ENCODE measurements around the gene CCDC169. TPM values are rescaled to one million over a fixed set of nuclear protein-coding genes. Genes with fewer than 3 reads are reported as not detected.

Gene CCDC169
- total RNA-seq, 6 donors from 2014 or later = 0.20 to 0.74 (median 0.26) TPM; not detected in 3

DNA sequence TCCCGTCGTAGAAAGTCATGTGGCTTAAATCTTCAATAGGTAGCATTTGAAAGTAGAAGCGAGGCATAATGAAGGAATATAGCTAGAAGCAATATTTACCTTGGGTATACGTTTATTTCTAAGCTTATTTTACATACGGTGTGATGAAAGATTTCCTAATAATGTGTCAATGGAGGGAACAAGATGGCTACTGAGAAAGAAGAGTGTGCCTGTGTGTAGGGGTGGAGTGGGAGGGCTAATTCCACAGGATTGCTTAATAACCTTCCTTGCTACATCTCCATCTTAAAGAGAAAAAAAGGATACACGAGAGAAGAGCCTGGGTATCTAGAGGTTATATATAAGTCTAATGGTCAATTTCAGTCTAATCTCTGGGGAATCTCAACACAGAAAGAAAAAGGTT lies 46.6 kb upstream of the CCDC169 start:
- 60 to 67% methylated on average over 6 of the region's 6 CpGs for whole genome bisulfite sequencing, 2 donors
- peak overlapping the region in 1 of 4 donors; percentile 98 for H3K27ac ChIP-seq
- H3K4me1 ChIP-seq = peaks cover 11 to 36% (median 23%) of the 10 kb centered on the region in 4 donors

DNA sequence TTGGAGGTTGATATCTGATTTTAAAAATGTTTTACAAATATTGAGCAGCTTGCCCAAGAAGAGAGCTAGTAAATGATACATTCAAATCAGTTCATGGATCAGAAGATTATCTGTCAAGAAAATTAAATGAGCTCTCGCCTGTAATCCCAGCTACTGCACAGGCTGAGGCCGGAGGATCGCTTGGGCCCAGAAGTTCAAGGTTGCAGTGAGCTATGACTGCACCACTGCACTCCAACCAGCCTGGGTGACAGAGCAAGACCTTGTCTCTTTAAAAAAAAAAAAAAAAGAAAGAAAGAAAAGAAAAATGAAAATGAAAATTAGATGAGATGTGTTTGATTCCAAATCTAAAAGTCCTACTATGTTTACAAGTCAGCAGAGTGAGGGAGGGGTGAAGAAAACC lies 46.2 kb upstream of the CCDC169 start:
- no peak for TF ChIP-seq POLR2AphosphoS5 (IDR thresholded peaks at IDR 0.05)
- peaks cover 11 to 36% (median 23%) of the 10 kb centered on the region in 4 donors for H3K4me1 ChIP-seq
- DNase-seq (no peak), ATAC-seq (ENCODE audit: low FRiP score in 2 of 2) (no peak)
- peak overlapping the region in 1 of 4 donors; percentile 88 for H3K4me3 ChIP-seq
- no peaks in the 10 kb centered on the region for H3K9me3 ChIP-seq
- no peak overlapping the region for H3K27ac ChIP-seq
- WGBS, 2 donors = 96 to 97% methylated on average over 3 of the region's 3 CpGs
- no peaks in the 10 kb centered on the region for H3K36me3 ChIP-seq
- no peaks in the 10 kb centered on the region for H3K27me3 ChIP-seq

More for the DNA sequence above, 46.6 kb upstream of the CCDC169 start:
- Histone ChIP-seq H3K36me3 (no peaks in the 10 kb centered on the region), H3K9me3 (no peaks in the 10 kb centered on the region), H3K4me3 (peak overlapping the region in 1 of 4 donors; percentile 88), H3K27me3 (no peaks in the 10 kb centered on the region)
- DNase-seq = no peak
- no peak for ATAC-seq (ENCODE audit: low FRiP score in 2 of 2)
- TF ChIP-seq POLR2A (IDR thresholded peaks at IDR 0.05) = no peak
- no peak for TF ChIP-seq CTCF (IDR thresholded peaks at IDR 0.05)
- TF ChIP-seq EP300 (IDR thresholded peaks at IDR 0.05) = no peak
- no peak for TF ChIP-seq POLR2AphosphoS5 (IDR thresholded peaks at IDR 0.05)

DNA sequence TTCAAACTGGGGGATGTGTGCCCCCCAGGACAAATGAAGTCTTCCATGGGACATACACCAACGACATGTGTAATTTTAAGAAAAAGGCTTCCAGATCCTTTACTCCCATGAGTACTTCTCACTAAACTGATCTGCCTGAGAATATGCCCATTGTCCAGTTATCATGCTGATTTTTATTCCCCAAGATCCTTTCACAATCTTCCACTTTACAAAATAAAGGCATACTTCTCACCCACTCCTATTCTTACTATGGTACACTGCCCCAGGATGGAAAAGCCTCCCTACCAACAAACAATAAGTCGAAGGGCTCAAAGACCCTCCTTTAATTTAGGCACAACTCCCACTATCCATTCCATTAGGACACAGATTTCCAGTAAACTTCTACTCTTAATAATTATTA lies 45.1 kb upstream of the CCDC169 start:
- no peaks in the 10 kb centered on the region for H3K36me3 ChIP-seq
- no peaks in the 10 kb centered on the region for H3K9me3 ChIP-seq
- H3K4me3 ChIP-seq = no peak overlapping the region
- TF ChIP-seq EP300 (IDR thresholded peaks at IDR 0.05) (no peak), CTCF (IDR thresholded peaks at IDR 0.05) (no peak), POLR2A (IDR thresholded peaks at IDR 0.05) (no peak), POLR2AphosphoS5 (IDR thresholded peaks at IDR 0.05) (no peak)
- H3K27me3 ChIP-seq = no peaks in the 10 kb centered on the region
- no peak overlapping the region for H3K27ac ChIP-seq
- H3K4me1 ChIP-seq = peaks cover 11 to 38% (median 23%) of the 10 kb centered on the region in 4 donors
- 87 to 98% methylated on average over 2 of the region's 2 CpGs for WGBS, 2 donors
- DNase-seq (no peak), ATAC-seq (ENCODE audit: low FRiP score in 2 of 2) (no peak)

- TF ChIP-seq POLR2A (IDR thresholded peaks at IDR 0.05) (no peak), POLR2AphosphoS5 (IDR thresholded peaks at IDR 0.05) (no peak), EP300 (IDR thresholded peaks at IDR 0.05) (no peak), CTCF (IDR thresholded peaks at IDR 0.05) (no peak)
- Histone ChIP-seq H3K27me3 (no peaks in the 10 kb centered on the region), H3K36me3 (no peaks in the 10 kb centered on the region), H3K27ac (no peak overlapping the region), H3K4me1 (peaks cover 11 to 33% (median 18%) of the 10 kb centered on the region in 4 donors), H3K4me3 (no peak overlapping the region), H3K9me3 (no peaks in the 10 kb centered on the region)
- DNase-seq = no peak
- no peak for ATAC-seq (ENCODE audit: low FRiP score in 2 of 2)
- WGBS, 2 donors = 71 to 86% methylated on average over 1 of the region's 1 CpG
Measured at GRCh38 chr13:36341718-36342117, 44.1 kb upstream of the CCDC169 start.

DNA sequence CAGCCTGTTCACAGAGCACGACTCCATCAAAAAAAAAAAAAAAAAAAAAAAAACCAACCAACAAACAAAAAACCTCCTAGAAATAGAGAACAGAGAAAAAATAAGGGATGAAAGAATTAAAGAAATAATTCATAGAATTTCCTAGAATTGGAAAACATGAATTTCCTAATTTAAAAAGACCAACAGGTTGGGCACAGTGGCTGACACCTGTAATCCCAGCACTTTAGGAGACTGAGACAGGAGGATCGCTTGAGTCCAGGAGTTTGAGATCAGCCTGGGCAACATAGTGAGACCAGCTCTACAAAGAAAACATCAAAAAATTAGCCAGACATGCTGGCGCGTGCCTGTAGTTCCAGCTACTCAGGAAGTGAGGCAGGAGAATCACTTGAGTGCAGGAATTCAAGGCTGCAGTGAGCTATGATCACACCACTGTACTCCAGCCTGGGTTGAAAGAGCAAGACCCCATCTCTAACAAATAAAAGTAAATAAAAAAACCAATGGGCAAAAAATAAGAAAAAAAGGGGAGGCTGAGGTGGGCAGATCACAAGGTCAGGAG lies 42.1 kb upstream of the CCDC169 start:
- no peak for ATAC-seq (ENCODE audit: low FRiP score in 2 of 2)
- DNase-seq = no peak
- no peak for TF ChIP-seq POLR2A (IDR thresholded peaks at IDR 0.05)
- no peak for TF ChIP-seq CTCF (IDR thresholded peaks at IDR 0.05)
- TF ChIP-seq POLR2AphosphoS5 (IDR thresholded peaks at IDR 0.05) = no peak
- TF ChIP-seq EP300 (IDR thresholded peaks at IDR 0.05) = no peak
- Histone ChIP-seq H3K4me1 (peaks cover 17 to 37% (median 23%) of the 10 kb centered on the region in 4 donors), H3K9me3 (no peaks in the 10 kb centered on the region), H3K27ac (no peak overlapping the region), H3K4me3 (no peak overlapping the region), H3K36me3 (peaks cover 0 to 8% (median 3%) of the 10 kb centered on the region in 4 donors), H3K27me3 (no peaks in the 10 kb centered on the region)
- 90 to 91% methylated on average over 4 of the region's 4 CpGs for WGBS, 2 donors
